ENCODE results near the gene NPLOC4. TPM values are rescaled to one million over a fixed set of nuclear protein-coding genes. Genes with fewer than 3 reads are reported as not detected.

NPLOC4 gene
- total and polyA plus RNA-seq, 2 donors (not counting 1 experiment from before 2014, with no cell fraction given): 70.2 to 101 TPM

DNA sequence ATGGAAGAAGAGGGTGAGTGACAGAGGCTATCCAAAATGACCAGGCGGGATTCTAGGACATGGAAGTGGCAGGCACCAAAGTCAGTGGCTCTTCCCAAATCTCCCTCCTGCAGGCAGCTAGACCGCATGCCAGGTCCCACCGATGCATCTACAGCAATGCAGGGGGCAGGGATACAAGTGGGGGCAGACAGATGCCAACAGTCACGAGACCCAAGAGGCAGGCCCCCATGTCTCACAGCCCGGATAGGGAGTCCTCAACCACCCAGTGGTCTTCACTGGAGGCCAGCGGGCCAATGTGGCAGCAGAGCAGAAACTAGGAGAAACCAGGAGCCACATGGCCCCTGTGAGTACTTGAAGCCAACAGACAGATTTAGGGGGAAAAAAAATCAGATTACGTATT is 20.0 kb downstream of the NPLOC4 start:
- 60% methylated on average over 5 of the region's 7 CpGs for WGBS (ENCODE audit: insufficient coverage)
- Mint-ChIP-seq H3K4me3 (no peak overlapping the region), H3K4me1 (peaks cover 6% of the 10 kb centered on the region), H3K27ac (no peak overlapping the region), H3K9me3 (ENCODE audit: insufficient read depth) (no peaks in the 10 kb centered on the region), H3K27me3 (no peaks in the 10 kb centered on the region)
- ATAC-seq (ENCODE audit: low read depth): no peak
- H3K27me3 ChIP-seq (replicated peaks in 1 of 4; ENCODE audit: control extremely low read depth in 1 of 4, control insufficient read depth in 3 of 4, insufficient read depth in 4 of 4, low read length in 3 of 4): no peaks in the 10 kb centered on the region
- ChIA-PET POLR2A (no interaction called here), CTCF (no interaction called here)
- peaks cover 71% of the 10 kb centered on the region for H3K79me2 ChIP-seq (ENCODE audit: control insufficient read depth, insufficient read depth, low read length)
- no peak overlapping the region for H3K4me2 ChIP-seq (replicated peaks; ENCODE audit: low read depth, low read length, poor library complexity, severe bottlenecking)
- no peaks in the 10 kb centered on the region for H3K9me3 ChIP-seq (ENCODE audit: control extremely low read depth in 1 of 3, control insufficient read depth in 2 of 3, insufficient read depth in 1 of 3, low read length in 2 of 3)
- H4K20me1 ChIP-seq (ENCODE audit: control insufficient read depth, insufficient read depth, low read length, poor library complexity, severe bottlenecking): peaks cover 49% of the 10 kb centered on the region
- H3K9ac ChIP-seq (ENCODE audit: low read length): no peak overlapping the region
- no peak overlapping the region for H2AFZ ChIP-seq (ENCODE audit: insufficient read depth, low read depth, low read length, poor library complexity, severe bottlenecking)
- H3K36me3 ChIP-seq (replicated peaks in 1 of 2; ENCODE audit: control extremely low read depth in 1 of 2, control insufficient read depth in 1 of 2, extremely low read depth in 1 of 2, insufficient read depth in 2 of 2, low read length in 1 of 2): peaks cover 14 to 56% of the 10 kb centered on the region in 2 experiments
- no peak overlapping the region for H3K27ac ChIP-seq (ENCODE audit: low read length in 2 of 2)
- peaks cover 0 to 4% of the 10 kb centered on the region in 2 donors for H3K4me1 ChIP-seq (ENCODE audit: control insufficient read depth in 2 of 2, insufficient read depth in 2 of 2, low read length in 2 of 2)
- no peak overlapping the region for H3K4me3 ChIP-seq (ENCODE audit: control extremely low read depth in 1 of 5, extremely low read depth in 1 of 5, insufficient read depth in 1 of 5, low read depth in 2 of 5, low read length in 4 of 5)
- DNase-seq: no peak
- intact Hi-C loops (cut with micrococcal nuclease): no loop called here
- no peak for TF ChIP-seq EZH2 (IDR thresholded peaks at IDR 0.05; ENCODE audit: borderline replicate concordance, insufficient read depth, low read depth, low read length, poor library complexity, severe bottlenecking)
- TF ChIP-seq, protein P1, sequence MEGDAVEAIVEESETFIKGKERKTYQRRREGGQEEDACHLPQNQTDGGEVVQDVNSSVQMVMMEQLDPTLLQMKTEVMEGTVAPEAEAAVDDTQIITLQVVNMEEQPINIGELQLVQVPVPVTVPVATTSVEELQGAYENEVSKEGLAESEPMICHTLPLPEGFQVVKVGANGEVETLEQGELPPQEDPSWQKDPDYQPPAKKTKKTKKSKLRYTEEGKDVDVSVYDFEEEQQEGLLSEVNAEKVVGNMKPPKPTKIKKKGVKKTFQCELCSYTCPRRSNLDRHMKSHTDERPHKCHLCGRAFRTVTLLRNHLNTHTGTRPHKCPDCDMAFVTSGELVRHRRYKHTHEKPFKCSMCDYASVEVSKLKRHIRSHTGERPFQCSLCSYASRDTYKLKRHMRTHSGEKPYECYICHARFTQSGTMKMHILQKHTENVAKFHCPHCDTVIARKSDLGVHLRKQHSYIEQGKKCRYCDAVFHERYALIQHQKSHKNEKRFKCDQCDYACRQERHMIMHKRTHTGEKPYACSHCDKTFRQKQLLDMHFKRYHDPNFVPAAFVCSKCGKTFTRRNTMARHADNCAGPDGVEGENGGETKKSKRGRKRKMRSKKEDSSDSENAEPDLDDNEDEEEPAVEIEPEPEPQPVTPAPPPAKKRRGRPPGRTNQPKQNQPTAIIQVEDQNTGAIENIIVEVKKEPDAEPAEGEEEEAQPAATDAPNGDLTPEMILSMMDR (IDR thresholded peaks at IDR 0.05): no peak

DNA sequence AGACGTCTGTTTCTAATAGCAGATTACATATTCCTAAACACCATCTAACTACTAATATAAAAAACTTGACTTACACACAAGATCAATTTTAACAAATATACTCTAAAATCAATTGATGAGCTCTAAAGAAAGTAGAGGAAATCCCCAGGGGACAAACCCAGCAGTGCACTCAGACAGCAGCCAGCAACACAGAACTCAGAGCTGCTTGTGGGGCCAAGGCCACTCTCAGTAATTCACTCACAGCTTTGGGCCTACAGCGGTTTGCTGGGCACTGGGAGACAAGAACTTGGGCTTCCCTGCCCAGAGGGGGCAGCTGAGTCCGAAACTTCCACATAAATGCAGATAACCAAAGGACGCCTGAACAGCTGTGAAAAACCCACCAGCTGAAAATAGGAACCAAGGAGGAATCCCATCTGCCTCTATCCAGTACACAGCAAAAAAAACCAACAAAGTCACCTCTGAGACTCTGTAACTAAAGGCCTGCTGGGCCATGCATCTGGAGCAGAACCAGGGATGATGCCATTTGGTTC is 21.4 kb downstream of the NPLOC4 start:
- no peak for ATAC-seq (ENCODE audit: low read depth)
- no peak overlapping the region for H3K27ac Mint-ChIP-seq
- intact Hi-C loops (cut with micrococcal nuclease): no loop called here
- no peak for TF ChIP-seq EZH2 (IDR thresholded peaks at IDR 0.05; ENCODE audit: borderline replicate concordance, insufficient read depth, low read depth, low read length, poor library complexity, severe bottlenecking)
- TF ChIP-seq, protein P1 (IDR thresholded peaks at IDR 0.05): no peak
- DNase-seq: no peak
- H3K4me3 ChIP-seq (ENCODE audit: control extremely low read depth in 1 of 5, extremely low read depth in 1 of 5, insufficient read depth in 1 of 5, low read depth in 2 of 5, low read length in 4 of 5): no peak overlapping the region
- no peak overlapping the region for H2AFZ ChIP-seq (ENCODE audit: insufficient read depth, low read depth, low read length, poor library complexity, severe bottlenecking)
- H3K4me1 Mint-ChIP-seq: peaks cover 6% of the 10 kb centered on the region
- no peaks in the 10 kb centered on the region for H3K9me3 Mint-ChIP-seq (ENCODE audit: insufficient read depth)
- peaks cover 49% of the 10 kb centered on the region for H4K20me1 ChIP-seq (ENCODE audit: control insufficient read depth, insufficient read depth, low read length, poor library complexity, severe bottlenecking)
- H3K79me2 ChIP-seq (ENCODE audit: control insufficient read depth, insufficient read depth, low read length): peaks cover 66% of the 10 kb centered on the region
- no peaks in the 10 kb centered on the region for H3K27me3 ChIP-seq (replicated peaks in 1 of 4; ENCODE audit: control extremely low read depth in 1 of 4, control insufficient read depth in 3 of 4, insufficient read depth in 4 of 4, low read length in 3 of 4)
- H3K27me3 Mint-ChIP-seq: no peaks in the 10 kb centered on the region
- no peak overlapping the region for H3K4me3 Mint-ChIP-seq
- H3K4me2 ChIP-seq (replicated peaks; ENCODE audit: low read depth, low read length, poor library complexity, severe bottlenecking): no peak overlapping the region
- ChIA-PET CTCF (interaction anchor here (0.9 to 1.5 kb wide), 3 partner anchors 9 to 325 kb away, joined by 3 to 6 read pairs (median 3); no protein-coding TSS in a partner anchor), POLR2A (no interaction called here)
- WGBS (ENCODE audit: insufficient coverage): 100% methylated on average over 2 of the region's 4 CpGs
- H3K36me3 ChIP-seq (replicated peaks in 1 of 2; ENCODE audit: control extremely low read depth in 1 of 2, control insufficient read depth in 1 of 2, extremely low read depth in 1 of 2, insufficient read depth in 2 of 2, low read length in 1 of 2): peaks cover 4 to 46% of the 10 kb centered on the region in 2 experiments
- no peak overlapping the region for H3K27ac ChIP-seq (ENCODE audit: low read length in 2 of 2)
- H3K9ac ChIP-seq (ENCODE audit: low read length): no peak overlapping the region
- H3K4me1 ChIP-seq (ENCODE audit: control insufficient read depth in 2 of 2, insufficient read depth in 2 of 2, low read length in 2 of 2): peaks cover 0 to 4% of the 10 kb centered on the region in 2 donors
- H3K9me3 ChIP-seq (ENCODE audit: control extremely low read depth in 1 of 3, control insufficient read depth in 2 of 3, insufficient read depth in 1 of 3, low read length in 2 of 3): no peaks in the 10 kb centered on the region
